ENCODE results near the gene AUTS2.

The AUTS2 gene

DNA sequence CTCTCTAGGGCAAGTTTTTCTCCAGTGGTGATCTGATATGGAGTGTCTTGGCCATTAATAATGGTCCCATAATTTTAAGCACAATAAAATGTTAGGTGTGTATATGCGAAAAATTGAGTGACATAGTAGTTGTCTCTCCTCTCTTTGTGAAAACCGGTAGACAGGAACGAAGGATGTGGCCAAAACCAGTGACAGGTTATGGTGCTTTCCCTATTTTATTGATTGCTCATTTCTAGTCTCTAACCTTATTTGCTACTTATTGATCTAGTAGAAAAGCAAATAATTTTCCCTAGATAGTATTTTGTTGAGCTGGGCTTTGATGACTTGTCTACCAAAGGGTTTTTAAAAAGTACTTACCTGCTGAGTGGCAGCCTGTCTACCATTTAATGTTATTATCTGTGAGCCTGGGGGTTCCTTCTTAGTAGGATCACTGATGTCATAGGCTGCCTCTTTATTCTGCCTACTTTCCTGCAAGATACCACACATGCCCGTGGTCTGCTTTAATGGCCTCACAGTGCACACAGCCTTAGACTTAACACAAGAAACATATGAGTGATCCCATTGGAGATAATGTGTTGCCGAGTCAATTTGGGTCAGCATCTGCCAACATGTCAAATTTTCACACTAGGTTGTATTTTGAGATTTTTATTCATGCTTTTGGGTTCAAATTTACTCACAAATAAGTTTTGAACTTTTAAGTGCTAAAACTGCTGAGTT is 100.0 kb downstream of the AUTS2 start:
- DNase-seq (ENCODE audit: insufficient read length, low spot score) (no peak), FAIRE-seq (peak; percentile 79)
- TF ChIP-seq POU2F2 (IDR thresholded peaks at IDR 0.05; ENCODE audit: low read depth, low read length) (no peak), SPI1 (IDR thresholded peaks at IDR 0.05; ENCODE audit: low read depth, low read length) (no peak), PAX5 (IDR thresholded peaks at IDR 0.05; ENCODE audit: insufficient read depth, low read length, severe bottlenecking) (no peak), TAF1 (IDR thresholded peaks at IDR 0.05; ENCODE audit: low read depth, low read length) (no peak), POLR2A (IDR thresholded peaks at IDR 0.05; ENCODE audit: low read depth, low read length) (no peak), POLR2AphosphoS5 (IDR thresholded peaks at IDR 0.05; ENCODE audit: low read depth, low read length) (no peak)

- no peak for FAIRE-seq
- TF ChIP-seq TAF1 (IDR thresholded peaks at IDR 0.05; ENCODE audit: low read depth, low read length): no peak
- TF ChIP-seq POLR2AphosphoS5 (IDR thresholded peaks at IDR 0.05; ENCODE audit: low read depth, low read length): no peak
- TF ChIP-seq POLR2A (IDR thresholded peaks at IDR 0.05; ENCODE audit: low read depth, low read length): no peak
- no peak for DNase-seq (ENCODE audit: insufficient read length, low spot score)
These were observed 101.7 kb downstream of the AUTS2 start for GRCh38 chr7:69699931-69700330.

- DNase-seq (ENCODE audit: insufficient read length, low spot score) (no peak), FAIRE-seq (no peak)
- TF ChIP-seq POLR2A (IDR thresholded peaks at IDR 0.05; ENCODE audit: low read depth, low read length) (no peak), SPI1 (IDR thresholded peaks at IDR 0.05; ENCODE audit: low read depth, low read length) (no peak), POU2F2 (IDR thresholded peaks at IDR 0.05; ENCODE audit: low read depth, low read length) (no peak), TAF1 (IDR thresholded peaks at IDR 0.05; ENCODE audit: low read depth, low read length) (no peak), POLR2AphosphoS5 (IDR thresholded peaks at IDR 0.05; ENCODE audit: low read depth, low read length) (no peak), PAX5 (IDR thresholded peaks at IDR 0.05; ENCODE audit: insufficient read depth, low read length, severe bottlenecking) (no peak)
These were observed 102.1 kb downstream of the AUTS2 start for GRCh38 chr7:69700331-69700730.

- no peak for TF ChIP-seq PAX5 (IDR thresholded peaks at IDR 0.05; ENCODE audit: insufficient read depth, low read length, severe bottlenecking)
- TF ChIP-seq POLR2AphosphoS5 (IDR thresholded peaks at IDR 0.05; ENCODE audit: low read depth, low read length): no peak
- no peak for TF ChIP-seq TAF1 (IDR thresholded peaks at IDR 0.05; ENCODE audit: low read depth, low read length)
- TF ChIP-seq POLR2A (IDR thresholded peaks at IDR 0.05; ENCODE audit: low read depth, low read length): no peak
- TF ChIP-seq SPI1 (IDR thresholded peaks at IDR 0.05; ENCODE audit: low read depth, low read length): no peak
- TF ChIP-seq POU2F2 (IDR thresholded peaks at IDR 0.05; ENCODE audit: low read depth, low read length): no peak
- DNase-seq (ENCODE audit: insufficient read length, low spot score) (no peak), FAIRE-seq (no peak)
These were observed 103.0 kb downstream of the AUTS2 start for GRCh38 chr7:69701288-69701687.

DNA sequence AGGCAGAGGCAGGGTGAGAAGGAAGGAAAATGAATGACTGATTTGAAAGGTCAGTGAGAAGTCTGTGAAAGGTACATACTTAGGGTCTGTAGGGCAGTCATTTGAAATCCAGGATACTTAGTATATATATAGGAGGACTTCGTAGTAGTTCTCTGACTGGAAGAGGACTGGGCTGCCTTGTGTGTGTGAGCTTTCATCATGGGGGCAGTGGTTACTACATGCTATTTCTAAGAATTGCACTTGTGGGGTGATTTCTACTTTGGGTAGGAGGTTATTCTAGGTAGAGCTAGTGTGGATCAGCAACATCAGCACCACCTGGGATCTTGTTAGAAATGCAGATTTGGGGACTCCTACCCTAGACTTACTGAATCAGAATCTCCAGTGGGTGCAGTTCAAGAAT is 104.1 kb downstream of the AUTS2 start:
- TF ChIP-seq POLR2AphosphoS5 (IDR thresholded peaks at IDR 0.05; ENCODE audit: low read depth, low read length): no peak
- TF ChIP-seq TAF1 (IDR thresholded peaks at IDR 0.05; ENCODE audit: low read depth, low read length): no peak
- no peak for TF ChIP-seq PAX5 (IDR thresholded peaks at IDR 0.05; ENCODE audit: insufficient read depth, low read length, severe bottlenecking)
- TF ChIP-seq POLR2A (IDR thresholded peaks at IDR 0.05; ENCODE audit: low read depth, low read length): no peak
- TF ChIP-seq SPI1 (IDR thresholded peaks at IDR 0.05; ENCODE audit: low read depth, low read length): no peak
- TF ChIP-seq POU2F2 (IDR thresholded peaks at IDR 0.05; ENCODE audit: low read depth, low read length): no peak
- no peak for DNase-seq (ENCODE audit: insufficient read length, low spot score)
- FAIRE-seq: no peak

- no peak for DNase-seq (ENCODE audit: insufficient read length, low spot score)
- TF ChIP-seq PAX5 (IDR thresholded peaks at IDR 0.05; ENCODE audit: insufficient read depth, low read length, severe bottlenecking): no peak
- no peak for TF ChIP-seq POLR2A (IDR thresholded peaks at IDR 0.05; ENCODE audit: low read depth, low read length)
- no peak for TF ChIP-seq POLR2AphosphoS5 (IDR thresholded peaks at IDR 0.05; ENCODE audit: low read depth, low read length)
- no peak for TF ChIP-seq TAF1 (IDR thresholded peaks at IDR 0.05; ENCODE audit: low read depth, low read length)
- TF ChIP-seq SPI1 (IDR thresholded peaks at IDR 0.05; ENCODE audit: low read depth, low read length): no peak
- TF ChIP-seq POU2F2 (IDR thresholded peaks at IDR 0.05; ENCODE audit: low read depth, low read length): no peak
- FAIRE-seq: peak; percentile 85
These were observed 104.8 kb downstream of the AUTS2 start for GRCh38 chr7:69703099-69703498.

- peak; percentile 9 for FAIRE-seq
- TF ChIP-seq TAF1 (IDR thresholded peaks at IDR 0.05; ENCODE audit: low read depth, low read length): no peak
- no peak for TF ChIP-seq POU2F2 (IDR thresholded peaks at IDR 0.05; ENCODE audit: low read depth, low read length)
- no peak for TF ChIP-seq POLR2AphosphoS5 (IDR thresholded peaks at IDR 0.05; ENCODE audit: low read depth, low read length)
- no peak for TF ChIP-seq PAX5 (IDR thresholded peaks at IDR 0.05; ENCODE audit: insufficient read depth, low read length, severe bottlenecking)
- no peak for TF ChIP-seq SPI1 (IDR thresholded peaks at IDR 0.05; ENCODE audit: low read depth, low read length)
- TF ChIP-seq POLR2A (IDR thresholded peaks at IDR 0.05; ENCODE audit: low read depth, low read length): no peak
- DNase-seq (ENCODE audit: insufficient read length, low spot score): no peak
These were observed 107.8 kb downstream of the AUTS2 start for GRCh38 chr7:69706070-69706469.

GRCh38 chr7:69708857-69709256 is 110.6 kb downstream of the AUTS2 start:
- TF ChIP-seq POLR2A (IDR thresholded peaks at IDR 0.05; ENCODE audit: low read depth, low read length): no peak
- no peak for TF ChIP-seq POU2F2 (IDR thresholded peaks at IDR 0.05; ENCODE audit: low read depth, low read length)
- no peak for TF ChIP-seq POLR2AphosphoS5 (IDR thresholded peaks at IDR 0.05; ENCODE audit: low read depth, low read length)
- TF ChIP-seq TAF1 (IDR thresholded peaks at IDR 0.05; ENCODE audit: low read depth, low read length): no peak
- no peak for TF ChIP-seq SPI1 (IDR thresholded peaks at IDR 0.05; ENCODE audit: low read depth, low read length)
- no peak for TF ChIP-seq PAX5 (IDR thresholded peaks at IDR 0.05; ENCODE audit: insufficient read depth, low read length, severe bottlenecking)
- FAIRE-seq (no peak), DNase-seq (ENCODE audit: insufficient read length, low spot score) (no peak)

GRCh38 chr7:69710768-69711438 is 112.6 kb downstream of the AUTS2 start:
- DNase-seq (ENCODE audit: insufficient read length, low spot score): no peak
- FAIRE-seq: peak; percentile 66

More at GRCh38 chr7:69710768-69711438, 112.6 kb downstream of the AUTS2 start:
- TF ChIP-seq POLR2AphosphoS5 (IDR thresholded peaks at IDR 0.05; ENCODE audit: low read depth, low read length) (no peak), POLR2A (IDR thresholded peaks at IDR 0.05; ENCODE audit: low read depth, low read length) (no peak)

Data from GM12891 (cell line).